ENCODE results near the gene KDELR1. TPM values are rescaled to one million over a fixed set of nuclear protein-coding genes. Genes with fewer than 3 reads are reported as not detected.

KDELR1 gene
- total and polyA plus RNA-seq, 2 of the 13 experiments (the other 11 are each of a cell fraction or from before 2014, with no cell fraction given): 134 to 185 TPM

- TF ChIP-seq ZNF710 (CRISPR knock-in tag; IDR thresholded peaks at IDR 0.05; ENCODE audit: borderline replicate concordance) (peak; percentile 60), TCF7L2 (IDR thresholded peaks at IDR 0.05; ENCODE audit: low read depth, low read length) (no peak), ZFP36 (IDR thresholded peaks at IDR 0.05; ENCODE audit: borderline replicate concordance, low read depth, low read length, partially characterized antibody) (no peak), ZNF616 (CRISPR knock-in tag; IDR thresholded peaks at IDR 0.05; ENCODE audit: low read depth) (0 out of 2 replicates have a peak, but pooled peaks have one; percentile 47), ESRRA (CRISPR knock-in tag; IDR thresholded peaks at IDR 0.05; ENCODE audit: low read depth) (no peak), CHD4 (IDR thresholded peaks at IDR 0.05; ENCODE audit: borderline replicate concordance, low read length) (0 out of 2 replicates have a peak, but pooled peaks have one; percentile 35), ZNF350 (CRISPR knock-in tag; IDR thresholded peaks at IDR 0.05; ENCODE audit: borderline replicate concordance, low read depth) (peak; percentile 80; the same call in 1 of the 2 replicates), CEBPZ (IDR thresholded peaks at IDR 0.05; ENCODE audit: low read length) (no peak), HNF4G (IDR thresholded peaks at IDR 0.05; ENCODE audit: borderline replicate concordance, low read depth, low read length) (peak; percentile 48), HNF4G (CRISPR knock-in tag; IDR thresholded peaks at IDR 0.05; ENCODE audit: borderline replicate concordance, low read depth) (no peak; the same call in 1 of the 2 replicates), ZNF230 (CRISPR knock-in tag; IDR thresholded peaks at IDR 0.05) (peak; percentile 62; the same call in 1 of the 2 replicates), E2F5 (CRISPR knock-in tag; conservative IDR thresholded peaks at IDR 0.05) (no peak), PREB (CRISPR knock-in tag; IDR thresholded peaks at IDR 0.05) (peak; percentile 64; the same call in 1 of the 2 replicates), KMT2B (CRISPR knock-in tag; IDR thresholded peaks at IDR 0.05) (no peak), NR2C2 (CRISPR knock-in tag; IDR thresholded peaks at IDR 0.05; ENCODE audit: borderline replicate concordance) (peak; percentile 87), NR2F2 (IDR thresholded peaks at IDR 0.05; ENCODE audit: borderline replicate concordance, low read depth) (peak; percentile 66; the same call in 1 of the 2 replicates)
- TF ChIP-seq, protein P1, sequence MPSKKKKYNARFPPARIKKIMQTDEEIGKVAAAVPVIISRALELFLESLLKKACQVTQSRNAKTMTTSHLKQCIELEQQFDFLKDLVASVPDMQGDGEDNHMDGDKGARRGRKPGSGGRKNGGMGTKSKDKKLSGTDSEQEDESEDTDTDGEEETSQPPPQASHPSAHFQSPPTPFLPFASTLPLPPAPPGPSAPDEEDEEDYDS (CRISPR knock-in tag; IDR thresholded peaks at IDR 0.05): no peak
- TF ChIP-seq, protein P2, sequence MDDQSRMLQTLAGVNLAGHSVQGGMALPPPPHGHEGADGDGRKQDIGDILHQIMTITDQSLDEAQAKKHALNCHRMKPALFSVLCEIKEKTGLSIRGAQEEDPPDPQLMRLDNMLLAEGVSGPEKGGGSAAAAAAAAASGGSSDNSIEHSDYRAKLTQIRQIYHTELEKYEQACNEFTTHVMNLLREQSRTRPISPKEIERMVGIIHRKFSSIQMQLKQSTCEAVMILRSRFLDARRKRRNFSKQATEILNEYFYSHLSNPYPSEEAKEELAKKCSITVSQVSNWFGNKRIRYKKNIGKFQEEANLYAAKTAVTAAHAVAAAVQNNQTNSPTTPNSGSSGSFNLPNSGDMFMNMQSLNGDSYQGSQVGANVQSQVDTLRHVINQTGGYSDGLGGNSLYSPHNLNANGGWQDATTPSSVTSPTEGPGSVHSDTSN (CRISPR knock-in tag; IDR thresholded peaks at IDR 0.05; ENCODE audit: borderline replicate concordance): no peak
- TF ChIP-seq, protein P3, sequence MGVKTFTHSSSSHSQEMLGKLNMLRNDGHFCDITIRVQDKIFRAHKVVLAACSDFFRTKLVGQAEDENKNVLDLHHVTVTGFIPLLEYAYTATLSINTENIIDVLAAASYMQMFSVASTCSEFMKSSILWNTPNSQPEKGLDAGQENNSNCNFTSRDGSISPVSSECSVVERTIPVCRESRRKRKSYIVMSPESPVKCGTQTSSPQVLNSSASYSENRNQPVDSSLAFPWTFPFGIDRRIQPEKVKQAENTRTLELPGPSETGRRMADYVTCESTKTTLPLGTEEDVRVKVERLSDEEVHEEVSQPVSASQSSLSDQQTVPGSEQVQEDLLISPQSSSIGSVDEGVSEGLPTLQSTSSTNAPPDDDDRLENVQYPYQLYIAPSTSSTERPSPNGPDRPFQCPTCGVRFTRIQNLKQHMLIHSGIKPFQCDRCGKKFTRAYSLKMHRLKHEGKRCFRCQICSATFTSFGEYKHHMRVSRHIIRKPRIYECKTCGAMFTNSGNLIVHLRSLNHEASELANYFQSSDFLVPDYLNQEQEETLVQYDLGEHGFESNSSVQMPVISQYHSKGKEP (CRISPR knock-in tag; IDR thresholded peaks at IDR 0.05): 0 out of 2 replicates have a peak, but pooled peaks have one; percentile 29
Observed at GRCh38 chr19:48363500-48363809, 27.9 kb downstream of the KDELR1 start (continued).

Measured in HepG2 (cell line).